ENCODE data around the gene PCNX2.

GRCh38 chr1:233227930-233228465 lies 67.5 kb downstream of the PCNX2 start:
- TF ChIP-seq POLR2A (IDR thresholded peaks at IDR 0.05) (no peak), POLR2AphosphoS5 (IDR thresholded peaks at IDR 0.05) (no peak)

Measured in prostate gland (tissue), 1 donor.